MV-4-11 (cell line): Measurements from ENCODE around the gene CUL4A.
"Not testable (repeated sequence)": the region's sequence is repeated elsewhere in the genome, so short reads cannot be mapped to it uniquely, and the experiment has no call there.

ENCODE experiments used
- DNase-seq: peaks from one replicate; lab custom pipeline; 2025; lab: John Stamatoyannopoulos, UW

The CUL4A gene

DNA sequence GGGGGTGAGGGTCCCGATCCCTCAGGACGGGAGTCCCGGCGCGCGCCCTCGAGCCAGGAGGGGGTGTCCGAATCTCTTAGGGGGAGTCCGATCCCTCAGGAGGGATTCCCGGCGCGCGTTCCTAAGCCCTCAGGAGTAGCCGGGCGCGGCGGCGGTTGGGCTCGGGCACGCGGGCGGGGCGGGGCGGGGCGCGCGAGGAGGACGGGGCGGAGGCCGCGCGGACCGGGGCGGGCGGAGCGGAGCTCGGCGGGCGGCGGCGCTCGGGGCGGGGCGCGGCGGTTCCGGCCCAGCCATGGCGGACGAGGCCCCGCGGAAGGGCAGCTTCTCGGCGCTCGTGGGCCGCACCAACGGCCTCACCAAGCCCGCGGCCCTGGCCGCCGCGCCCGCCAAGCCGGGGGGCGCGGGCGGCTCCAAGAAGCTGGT is at the start of gene CUL4A:
TSS of gene CUL4A (plus strand) at position 278 of the 423 bp plus-strand sequence. CDS start at position 293, 15 bp downstream.
- DNase-seq, result peak; percentile 31

- no peak for DNase-seq
Measured at GRCh38 chr13:113159701-113160100, 49.7 kb upstream of the CUL4A start.

DNA sequence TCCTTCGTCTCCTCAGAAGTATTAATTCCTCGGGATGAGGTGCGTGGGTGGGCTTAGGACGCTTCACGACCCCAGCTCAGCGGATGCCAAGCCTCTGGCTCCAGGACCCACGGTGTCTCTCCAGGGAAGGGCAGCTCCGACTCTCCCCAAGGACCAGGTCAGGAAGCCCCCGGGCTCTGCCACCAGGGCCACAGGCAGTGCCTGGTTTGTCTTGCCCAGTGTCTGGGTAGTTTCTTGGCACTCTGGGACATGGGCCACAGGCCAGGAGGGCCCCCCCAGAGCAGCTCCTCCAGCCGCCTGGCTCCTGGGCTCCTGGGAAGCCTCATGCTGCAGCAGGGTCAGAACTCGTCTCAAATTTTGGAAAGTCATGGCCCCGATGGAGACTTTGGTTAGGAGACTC is 48.4 kb upstream of the CUL4A start:
- no peak for DNase-seq

GRCh38 chr13:113161433-113161832 is 48.0 kb upstream of the CUL4A start:
- no peak for DNase-seq

GRCh38 chr13:113161975-113162374 is 47.4 kb upstream of the CUL4A start:
- not testable (repeated sequence) for DNase-seq

DNA sequence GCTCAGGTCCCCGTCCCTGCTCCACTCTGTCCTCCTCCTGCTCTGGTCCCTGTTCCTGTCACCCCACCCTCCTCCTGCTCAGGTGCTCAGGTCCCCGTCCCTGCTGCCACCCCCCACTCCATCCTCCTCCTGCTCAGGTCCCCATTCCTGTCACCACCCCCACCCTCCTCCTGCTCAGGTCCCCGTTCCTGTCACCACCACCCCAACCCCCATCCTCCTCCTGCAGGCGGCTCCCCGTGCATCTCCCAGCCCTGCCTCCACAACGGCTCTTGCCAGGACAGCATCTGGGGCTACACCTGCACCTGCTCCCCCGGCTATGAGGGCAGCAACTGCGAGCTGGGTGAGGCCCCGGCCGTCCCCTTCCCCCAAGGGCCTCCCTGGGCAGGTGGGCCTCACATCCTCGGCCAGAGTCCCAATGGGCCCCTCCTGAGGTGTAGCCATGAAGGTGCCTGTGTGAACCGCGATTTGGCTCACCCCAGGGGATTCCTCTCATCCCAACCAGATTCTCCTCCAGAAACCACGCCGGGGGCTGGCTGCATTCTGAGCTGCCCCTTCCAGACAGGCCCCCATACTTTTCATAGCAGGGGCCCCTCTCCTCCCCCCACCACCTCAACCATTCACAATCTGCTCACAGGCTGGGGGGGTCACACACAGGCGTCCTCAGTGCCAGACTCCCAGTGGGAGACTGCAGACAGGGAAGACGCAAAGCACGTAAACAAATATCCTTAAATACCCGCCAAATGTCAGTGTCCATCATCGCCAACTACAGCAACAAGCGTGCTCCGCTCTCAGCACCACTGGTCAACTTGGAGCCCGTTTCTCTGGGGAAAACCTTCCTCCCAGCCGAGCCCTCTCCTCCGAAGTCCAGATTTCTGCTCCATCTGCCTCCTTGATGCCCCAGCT is 46.4 kb upstream of the CUL4A start:
- no peak for DNase-seq

- DNase-seq, result peak; percentile 8
Measured at GRCh38 chr13:113164492-113164891, 44.9 kb upstream of the CUL4A start.

DNA sequence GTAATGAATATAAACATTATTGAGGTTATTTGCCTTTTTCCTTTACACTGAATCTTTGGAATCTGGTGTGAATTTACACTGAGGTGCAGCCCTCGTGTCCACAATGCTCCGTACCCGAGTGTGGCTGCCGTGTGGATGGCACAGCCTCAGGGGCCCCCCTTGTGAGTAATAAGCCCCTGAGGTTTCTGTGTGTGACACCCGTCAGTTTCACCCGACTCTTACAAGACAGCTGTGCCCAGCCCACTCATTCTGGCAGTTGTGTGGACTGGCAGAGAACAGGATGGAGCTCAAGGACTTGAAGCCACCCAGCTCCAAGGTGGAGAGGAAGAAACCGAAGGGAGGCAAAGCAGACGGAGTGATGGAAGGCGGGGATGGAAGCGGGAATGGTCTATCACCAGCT is 43.1 kb upstream of the CUL4A start:
- DNase-seq, result no peak

DNA sequence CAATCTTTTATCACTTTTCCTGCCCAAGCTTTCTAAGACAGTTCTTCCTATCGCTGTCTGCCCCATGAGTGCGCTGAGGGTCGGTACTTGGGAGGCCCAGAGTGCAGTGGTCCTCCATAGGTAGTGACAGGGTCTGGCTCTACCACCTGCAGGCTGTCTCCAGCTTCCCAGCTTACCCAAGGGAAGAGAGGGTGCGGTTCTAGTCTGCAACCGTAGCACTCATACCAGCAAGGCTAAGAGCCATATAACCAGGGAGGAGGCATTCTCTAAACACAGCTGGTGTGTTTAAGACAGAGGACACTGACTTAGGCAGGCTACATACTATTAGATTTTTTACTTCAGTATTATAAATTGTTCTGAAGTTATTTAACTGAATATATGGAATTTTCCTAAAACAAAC is 42.7 kb upstream of the CUL4A start:
- no peak for DNase-seq

GRCh38 chr13:113167155-113167554 is 42.3 kb upstream of the CUL4A start:
- DNase-seq, result no peak

DNA sequence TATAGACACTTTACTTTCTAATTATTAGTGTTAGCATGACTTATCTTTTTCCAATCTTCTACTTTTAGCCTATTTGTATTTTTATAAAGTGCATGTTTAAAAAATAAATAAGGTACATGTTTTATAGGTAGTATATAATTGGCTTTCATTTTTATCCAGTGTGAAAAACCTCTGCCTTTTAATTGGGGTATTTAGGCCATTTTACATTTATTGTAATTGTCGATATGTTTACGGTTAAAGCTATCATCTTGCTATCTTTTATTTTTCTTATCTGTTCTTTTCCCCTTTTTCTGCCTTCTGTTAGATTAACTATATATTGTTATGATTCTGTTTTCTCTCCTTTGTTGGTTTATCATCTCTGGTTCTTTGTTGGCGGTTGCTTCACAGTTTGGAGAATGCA is 41.8 kb upstream of the CUL4A start:
- no peak for DNase-seq

GRCh38 chr13:113168211-113168610 is 41.2 kb upstream of the CUL4A start:
- no peak for DNase-seq

GRCh38 chr13:113169277-113170272 is 39.8 kb upstream of the CUL4A start:
- DNase-seq, result no peak

- DNase-seq, result no peak
Measured at GRCh38 chr13:113170511-113170910, 38.9 kb upstream of the CUL4A start.

DNA sequence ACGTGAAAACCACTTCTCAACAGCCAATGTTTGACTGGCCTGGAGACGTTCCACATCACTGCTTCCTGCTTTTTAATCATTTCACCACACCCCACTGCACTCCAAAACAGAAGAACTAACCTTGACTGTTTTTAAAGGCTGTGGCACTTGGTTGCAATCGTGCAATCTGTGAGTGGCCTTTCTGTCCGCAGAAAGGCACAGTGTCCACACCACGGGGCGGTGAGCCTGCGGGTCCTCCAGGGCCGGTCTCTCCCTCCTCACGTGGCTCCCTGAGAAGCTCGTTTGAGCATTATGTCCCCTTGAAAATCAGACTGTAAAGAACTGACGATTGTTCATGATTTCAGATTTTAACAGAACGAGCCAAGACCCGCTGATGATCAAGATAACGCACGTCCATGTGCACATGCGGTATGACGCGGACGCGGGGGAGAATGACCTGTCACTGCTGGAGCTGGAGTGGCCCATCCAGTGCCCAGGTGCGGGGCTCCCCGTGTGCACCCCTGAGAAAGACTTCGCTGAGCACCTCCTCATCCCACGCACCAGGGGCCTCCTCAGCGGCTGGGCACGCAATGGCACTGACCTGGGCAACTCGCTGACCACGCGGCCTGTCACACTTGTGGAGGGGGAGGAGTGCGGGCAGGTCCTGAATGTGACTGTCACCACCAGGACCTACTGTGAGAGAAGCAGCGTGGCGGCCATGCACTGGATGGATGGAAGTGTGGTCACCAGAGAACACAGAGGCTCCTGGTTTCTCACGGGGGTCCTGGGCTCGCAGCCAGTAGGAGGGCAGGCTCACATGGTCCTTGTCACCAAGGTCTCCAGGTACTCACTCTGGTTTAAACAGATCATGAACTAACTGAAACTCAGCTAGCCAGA is 37.9 kb upstream of the CUL4A start:
- no peak for DNase-seq

- DNase-seq, result no peak
Measured at GRCh38 chr13:113172419-113172926, 36.9 kb upstream of the CUL4A start.

DNA sequence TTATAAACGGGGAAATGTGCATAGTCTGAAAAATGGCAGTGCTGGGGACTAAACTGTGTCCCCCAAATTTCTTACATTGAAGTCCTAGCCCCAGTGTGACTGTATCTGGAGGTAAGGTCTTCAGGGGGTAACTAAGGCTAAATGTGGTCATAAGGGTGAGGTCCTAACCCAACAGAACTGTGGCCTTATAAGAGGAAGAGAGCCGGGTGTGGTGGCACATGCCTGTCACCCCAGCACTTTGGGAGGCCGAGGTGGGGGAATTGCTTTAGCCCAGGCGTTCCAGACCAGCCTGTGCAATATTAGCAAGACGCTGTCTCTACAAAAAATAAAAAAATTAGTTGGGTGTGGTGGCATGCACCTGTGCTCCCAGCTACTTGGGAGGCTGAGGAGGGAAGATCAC is 33.1 kb upstream of the CUL4A start:
- DNase-seq, result no peak

GRCh38 chr13:113176822-113177221 is 32.6 kb upstream of the CUL4A start:
- no peak for DNase-seq

DNA sequence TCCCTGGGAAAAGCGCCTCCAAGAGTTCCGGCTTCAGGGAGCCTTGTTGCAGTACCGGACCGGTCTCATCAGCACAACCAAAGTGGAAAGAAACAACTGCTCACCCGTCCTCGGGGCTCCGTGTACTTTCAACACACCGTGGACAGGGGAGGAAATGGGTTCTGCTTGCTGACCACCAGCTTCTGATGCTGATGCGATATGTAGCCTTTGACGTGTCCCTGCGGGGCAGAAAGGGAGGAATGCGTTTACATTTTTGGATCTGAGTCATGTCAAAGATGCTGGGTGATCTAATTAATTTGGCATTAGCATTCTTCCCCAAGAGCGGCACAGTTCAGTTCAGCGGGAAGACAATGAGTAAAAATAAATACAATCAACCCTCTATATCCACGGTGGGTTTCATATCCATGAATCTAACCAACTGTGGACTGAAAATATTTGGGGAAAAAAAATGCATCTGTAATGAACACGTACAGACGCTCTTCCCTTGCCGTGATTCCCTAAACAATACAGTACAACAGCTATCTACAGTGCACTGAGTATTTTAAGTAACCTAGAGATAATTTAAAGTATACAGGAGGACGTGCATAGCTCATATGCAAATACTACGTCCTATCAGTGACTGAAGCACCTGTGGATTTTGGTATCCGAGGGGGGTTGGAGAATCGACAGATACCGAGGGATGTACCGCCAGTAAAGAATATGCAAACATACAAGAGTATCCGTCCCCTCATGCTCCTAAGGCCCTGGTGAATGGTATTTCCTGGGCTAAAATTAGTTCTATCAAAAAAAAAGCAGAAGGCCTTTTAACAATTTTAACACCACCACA is 31.1 kb upstream of the CUL4A start:
- DNase-seq, result no peak

- no peak for DNase-seq
Measured at GRCh38 chr13:113178896-113179167, 30.6 kb upstream of the CUL4A start.
